ENCODE results near the gene SORBS2. TPM values are rescaled to one million over a fixed set of nuclear protein-coding genes. Genes with fewer than 3 reads are reported as not detected.
"Not testable (repeated sequence)": the region's sequence is repeated elsewhere in the genome, so short reads cannot be mapped to it uniquely, and the experiment has no call there.

The SORBS2 gene
- total RNA-seq, 2 experiments from 2014 or later: not detected

DNA sequence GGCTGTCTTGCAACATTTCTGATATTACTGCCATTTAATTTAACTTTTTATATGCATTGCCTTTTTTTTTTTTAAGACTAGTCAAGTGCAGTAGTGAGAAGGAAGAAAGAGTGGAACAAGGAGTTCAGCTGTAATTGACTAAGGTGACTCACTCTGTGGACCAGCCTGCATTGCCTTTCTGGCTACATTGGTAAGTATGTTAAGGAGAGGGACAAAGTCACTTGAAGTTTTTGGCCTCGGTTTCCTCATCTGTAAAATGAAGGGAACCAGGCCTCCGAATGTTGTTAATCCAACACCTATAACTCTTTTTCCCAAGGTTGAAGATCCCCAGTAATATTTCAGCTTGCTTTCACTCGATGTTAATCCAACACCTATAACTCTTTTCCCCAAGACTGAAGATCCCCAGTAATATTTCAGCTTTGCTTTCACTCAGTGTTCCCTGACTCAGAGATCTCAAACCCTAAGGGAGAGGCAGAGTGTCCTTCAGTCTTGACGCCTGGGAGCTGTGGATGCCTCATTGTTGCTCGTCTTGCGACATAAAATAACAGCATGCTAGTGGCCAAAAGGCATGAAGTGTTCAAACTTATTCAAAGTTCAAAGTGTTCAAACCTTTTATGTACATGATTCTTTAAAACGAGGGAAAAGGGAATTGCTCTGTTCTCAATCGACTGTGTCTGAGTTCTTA, 102.0 kb downstream of the SORBS2 start:
- Mint-ChIP-seq H3K4me3 (no peak overlapping the region), H3K27me3 (ENCODE audit: low read depth) (no peaks in the 10 kb centered on the region), H3K27ac (no peak overlapping the region), H3K36me3 (ENCODE audit: low read depth) (no peaks in the 10 kb centered on the region), H3K9me3 (ENCODE audit: insufficient read depth) (peaks cover 4% of the 10 kb centered on the region), H3K4me1 (ENCODE audit: low read depth) (no peaks in the 10 kb centered on the region)
- CTCF ChIA-PET: no interaction called here
- DNase-seq: no peak
- POLR2A ChIA-PET: no interaction called here
- ATAC-seq: no peak

DNA sequence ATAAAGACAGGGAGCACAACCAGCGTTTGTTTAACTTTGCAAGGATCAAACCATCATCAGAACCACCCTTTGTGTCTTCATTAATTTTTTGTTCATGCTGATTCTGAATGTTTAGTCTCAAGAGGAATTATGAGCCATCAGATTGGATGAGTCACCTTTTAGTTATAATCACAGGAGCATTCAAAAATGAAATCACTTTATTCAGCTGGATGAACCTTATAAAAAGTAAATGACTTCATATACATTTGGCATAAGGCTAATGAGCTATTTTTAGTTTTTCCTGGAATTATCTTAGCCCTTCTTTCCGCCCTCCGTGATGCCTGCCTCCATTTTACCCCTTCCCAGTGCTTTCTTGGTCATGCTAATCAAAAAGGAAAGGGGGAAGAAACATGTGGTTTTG, 103.6 kb downstream of the SORBS2 start:
- DNase-seq (no peak), ATAC-seq (no peak)
- Mint-ChIP-seq H3K27me3 (ENCODE audit: low read depth) (no peaks in the 10 kb centered on the region), H3K36me3 (ENCODE audit: low read depth) (no peaks in the 10 kb centered on the region), H3K4me1 (ENCODE audit: low read depth) (no peaks in the 10 kb centered on the region), H3K27ac (no peak overlapping the region), H3K4me3 (no peak overlapping the region), H3K9me3 (ENCODE audit: insufficient read depth) (peaks cover 4% of the 10 kb centered on the region)
- CTCF ChIA-PET: no interaction called here
- POLR2A ChIA-PET: interaction anchor here (0.6 kb wide), 1 partner anchor 151 kb away, joined by 3 read pairs; no protein-coding TSS in a partner anchor

DNA sequence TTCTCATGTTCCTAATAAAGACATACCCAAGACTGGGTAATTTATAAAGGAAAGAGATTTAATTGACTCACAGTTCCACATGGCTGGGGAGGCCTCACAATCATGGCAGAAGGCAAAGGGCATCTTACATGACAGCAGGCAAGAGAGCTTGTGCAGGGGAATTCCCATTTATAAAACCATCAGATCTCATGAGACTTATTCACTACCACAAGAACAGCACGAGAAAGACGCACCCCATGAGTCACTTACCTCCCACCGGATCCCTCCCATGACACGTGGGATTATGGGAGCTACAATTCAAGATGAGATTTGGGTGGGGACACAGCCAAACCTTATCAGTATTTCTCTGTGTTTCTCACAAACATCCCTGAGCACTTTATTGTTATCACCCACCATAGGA, 104.4 kb downstream of the SORBS2 start:
- H3K36me3 Mint-ChIP-seq (ENCODE audit: low read depth); ATAC-seq; H3K4me1 Mint-ChIP-seq (ENCODE audit: low read depth); H3K9me3 Mint-ChIP-seq (ENCODE audit: insufficient read depth); CTCF ChIA-PET; H3K27me3 Mint-ChIP-seq (ENCODE audit: low read depth); H3K27ac Mint-ChIP-seq; POLR2A ChIA-PET; H3K4me3 Mint-ChIP-seq; DNase-seq: not testable (repeated sequence)

DNA sequence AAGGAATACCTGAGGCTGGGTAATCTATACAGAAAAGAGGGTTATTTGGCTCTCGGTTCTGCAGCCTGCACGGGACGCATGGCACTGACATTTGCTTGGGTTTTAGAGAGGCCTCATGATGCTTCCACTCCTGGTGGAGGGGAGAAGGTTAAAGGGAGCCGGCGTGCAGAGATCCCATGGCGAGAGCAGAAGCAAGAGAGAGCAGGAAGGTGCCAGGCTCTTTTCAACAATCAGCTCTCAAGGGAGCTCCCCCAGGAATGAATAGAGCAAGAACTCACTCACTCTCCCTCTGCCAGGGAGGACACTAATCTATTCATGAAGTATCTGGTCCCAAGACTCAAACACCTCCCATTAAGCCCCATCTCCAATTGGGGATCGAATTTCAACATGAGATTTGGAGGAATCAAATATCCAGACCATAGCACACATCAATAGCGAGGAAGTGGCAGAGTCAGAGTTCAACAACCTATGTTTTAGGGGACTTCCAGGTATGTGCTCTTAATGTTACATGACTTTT, 109.8 kb downstream of the SORBS2 start:
- no peak overlapping the region for H3K4me3 Mint-ChIP-seq
- ChIA-PET POLR2A (no interaction called here), CTCF (no interaction called here)
- H3K4me1 Mint-ChIP-seq (ENCODE audit: low read depth): no peaks in the 10 kb centered on the region
- no peak for ATAC-seq
- H3K27me3 Mint-ChIP-seq (ENCODE audit: low read depth): no peaks in the 10 kb centered on the region
- H3K27ac Mint-ChIP-seq: no peak overlapping the region
- H3K9me3 Mint-ChIP-seq (ENCODE audit: insufficient read depth): peaks cover 4% of the 10 kb centered on the region
- no peaks in the 10 kb centered on the region for H3K36me3 Mint-ChIP-seq (ENCODE audit: low read depth)
- DNase-seq: no peak

DNA sequence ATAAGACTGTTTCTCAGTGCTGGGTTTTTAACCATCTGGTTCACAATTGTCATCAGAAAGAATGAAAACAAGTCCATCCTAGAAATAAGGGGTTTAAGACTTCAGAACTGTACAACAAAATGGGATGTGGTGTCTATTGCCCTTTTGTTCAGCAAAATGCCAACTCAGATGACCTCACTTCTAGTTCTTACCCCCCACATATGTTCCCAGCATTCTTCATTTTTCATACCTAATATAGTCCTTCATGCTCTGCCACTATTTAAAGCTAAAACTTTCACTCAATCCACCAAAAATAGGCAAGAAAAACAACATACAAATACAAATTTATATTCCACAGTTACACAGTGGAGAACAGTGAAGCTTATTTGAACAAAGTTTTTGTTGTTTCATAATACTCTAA, 111.4 kb downstream of the SORBS2 start:
- DNase-seq (no peak), ATAC-seq (no peak)
- Mint-ChIP-seq H3K36me3 (ENCODE audit: low read depth) (no peaks in the 10 kb centered on the region), H3K4me1 (ENCODE audit: low read depth) (no peaks in the 10 kb centered on the region), H3K4me3 (no peak overlapping the region), H3K27ac (no peak overlapping the region), H3K9me3 (ENCODE audit: insufficient read depth) (peaks cover under 1% of the 10 kb centered on the region), H3K27me3 (ENCODE audit: low read depth) (no peaks in the 10 kb centered on the region)
- POLR2A ChIA-PET: no interaction called here
- CTCF ChIA-PET: no interaction called here

DNA sequence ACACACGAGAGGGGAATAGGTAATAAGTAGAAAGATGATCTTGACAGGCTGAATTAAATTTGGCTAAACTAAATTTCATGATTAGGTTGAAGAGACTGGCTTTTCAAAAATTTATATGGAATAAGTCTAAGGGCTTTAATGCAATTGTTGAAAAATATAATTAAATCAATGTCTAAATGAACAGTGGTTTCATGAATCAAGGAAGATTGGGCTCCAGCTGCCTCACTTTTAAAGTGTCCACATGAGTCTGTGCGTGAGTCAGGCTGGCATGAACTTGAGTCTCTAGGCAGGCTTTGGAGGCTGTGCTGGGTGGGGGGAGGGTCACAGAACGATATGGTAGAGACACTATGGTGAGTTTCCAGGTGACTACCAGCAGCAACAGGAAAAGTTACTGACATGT, 111.9 kb downstream of the SORBS2 start:
- ATAC-seq (no peak), DNase-seq (no peak)
- Mint-ChIP-seq H3K4me3 (no peak overlapping the region), H3K36me3 (ENCODE audit: low read depth) (no peaks in the 10 kb centered on the region), H3K9me3 (ENCODE audit: insufficient read depth) (no peaks in the 10 kb centered on the region), H3K27me3 (ENCODE audit: low read depth) (no peaks in the 10 kb centered on the region), H3K4me1 (ENCODE audit: low read depth) (no peaks in the 10 kb centered on the region), H3K27ac (no peak overlapping the region)
- ChIA-PET POLR2A (no interaction called here), CTCF (no interaction called here)

DNA sequence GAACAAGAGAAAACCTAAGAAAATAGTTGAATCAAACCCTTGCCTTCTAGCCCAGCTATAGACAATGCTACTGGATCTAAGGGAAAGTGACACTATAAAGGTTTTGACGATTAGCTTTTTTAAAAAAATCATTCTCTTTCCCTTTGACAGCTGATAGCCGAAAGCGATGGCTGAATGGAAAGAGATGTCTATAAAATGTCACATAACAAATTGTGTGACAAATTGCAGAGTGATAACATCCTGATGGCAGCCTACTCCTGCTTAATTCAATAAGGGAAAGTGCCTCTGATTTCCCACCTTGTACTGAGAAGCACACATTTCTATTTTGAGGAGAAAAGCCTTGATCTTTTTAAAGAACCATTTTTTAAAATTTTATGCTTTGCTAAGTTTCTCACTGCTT, 114.5 kb downstream of the SORBS2 start:
- DNase-seq (no peak), ATAC-seq (no peak)
- H3K36me3 Mint-ChIP-seq (ENCODE audit: low read depth): no peaks in the 10 kb centered on the region
- ChIA-PET CTCF (no interaction called here), POLR2A (no interaction called here)
- H3K4me1 Mint-ChIP-seq (ENCODE audit: low read depth): no peaks in the 10 kb centered on the region
- no peak overlapping the region for H3K27ac Mint-ChIP-seq
- H3K4me3 Mint-ChIP-seq: no peak overlapping the region
- H3K27me3 Mint-ChIP-seq (ENCODE audit: low read depth): no peaks in the 10 kb centered on the region
- H3K9me3 Mint-ChIP-seq (ENCODE audit: insufficient read depth): no peaks in the 10 kb centered on the region

DNA sequence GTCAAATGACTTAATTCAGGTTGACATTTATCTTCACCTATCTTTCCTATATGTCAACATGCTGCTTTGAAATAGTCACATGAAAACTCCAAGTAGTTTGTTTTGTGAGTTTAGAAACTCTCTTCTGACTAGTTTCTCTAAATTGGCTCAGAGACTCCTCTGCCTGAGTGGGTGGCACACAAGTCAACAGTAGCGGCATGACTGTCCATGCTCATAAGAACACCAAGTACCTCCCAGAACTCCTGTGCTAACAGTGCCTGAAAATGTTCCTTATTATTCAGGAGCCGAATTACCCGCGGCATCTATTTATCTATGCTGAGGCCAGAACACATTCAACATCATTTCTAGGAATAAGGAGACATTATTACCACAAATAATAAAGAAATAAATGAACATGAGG, 116.3 kb downstream of the SORBS2 start:
- Mint-ChIP-seq H3K27me3 (ENCODE audit: low read depth) (no peaks in the 10 kb centered on the region), H3K27ac (no peak overlapping the region), H3K9me3 (ENCODE audit: insufficient read depth) (no peaks in the 10 kb centered on the region), H3K36me3 (ENCODE audit: low read depth) (no peaks in the 10 kb centered on the region), H3K4me3 (no peak overlapping the region), H3K4me1 (ENCODE audit: low read depth) (no peaks in the 10 kb centered on the region)
- CTCF ChIA-PET: no interaction called here
- POLR2A ChIA-PET: no interaction called here
- no peak for DNase-seq
- no peak for ATAC-seq

DNA sequence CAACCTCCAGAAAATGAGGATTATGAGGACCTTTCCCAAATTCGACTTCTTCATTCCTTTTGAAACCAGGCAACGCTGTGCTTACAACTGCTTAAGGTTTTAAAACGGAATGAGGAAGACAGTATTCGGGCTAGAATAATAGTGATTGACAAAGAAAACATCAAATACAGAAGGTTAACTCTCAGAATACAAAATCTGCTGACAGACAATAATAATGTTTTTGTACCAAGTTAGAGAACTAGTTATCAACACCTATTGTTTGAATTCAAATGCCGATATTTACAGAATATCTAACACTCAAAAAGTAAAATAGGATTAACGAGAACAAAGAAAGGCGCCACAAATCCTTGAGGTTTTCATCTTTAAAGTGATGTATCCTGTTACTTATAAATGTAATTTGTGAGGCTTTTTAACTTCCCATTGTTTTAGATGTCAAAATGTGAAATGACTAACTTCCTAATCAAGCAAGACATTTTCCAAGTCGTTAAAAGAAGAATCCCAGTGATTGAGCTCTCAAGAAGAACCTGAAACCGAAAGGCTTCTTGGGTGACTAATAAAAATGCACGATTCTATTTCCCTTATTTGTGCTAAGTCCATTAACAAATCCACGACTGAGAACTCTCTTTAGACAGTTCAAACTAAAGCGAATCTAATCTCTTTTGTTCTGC, 118.3 kb downstream of the SORBS2 start:
- Mint-ChIP-seq H3K9me3 (ENCODE audit: insufficient read depth) (no peaks in the 10 kb centered on the region), H3K36me3 (ENCODE audit: low read depth) (no peaks in the 10 kb centered on the region), H3K4me1 (ENCODE audit: low read depth) (no peaks in the 10 kb centered on the region), H3K4me3 (no peak overlapping the region), H3K27ac (no peak overlapping the region), H3K27me3 (ENCODE audit: low read depth) (no peaks in the 10 kb centered on the region)
- ATAC-seq (no peak), DNase-seq (no peak)
- POLR2A ChIA-PET: no interaction called here
- CTCF ChIA-PET: no interaction called here

DNA sequence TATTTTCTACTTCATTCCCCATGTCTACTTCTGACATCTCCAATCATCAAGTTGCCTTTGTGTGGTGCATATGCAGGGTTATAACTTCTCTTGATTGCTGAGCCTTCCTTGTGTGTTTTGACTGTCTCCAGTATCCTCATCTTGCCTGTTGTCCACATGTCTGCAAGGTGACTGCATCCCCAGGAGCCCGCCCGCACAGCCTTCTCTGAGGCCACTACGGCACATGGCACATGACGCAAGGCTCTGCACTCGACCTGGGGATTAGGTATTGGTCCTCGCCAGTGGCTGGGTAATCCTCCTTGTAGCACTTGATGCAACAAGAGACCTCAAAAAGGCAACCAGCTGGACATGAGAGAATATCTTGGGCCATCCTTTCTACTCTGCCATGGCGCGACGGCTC, 122.6 kb downstream of the SORBS2 start:
- H3K4me1 Mint-ChIP-seq (ENCODE audit: low read depth): no peaks in the 10 kb centered on the region
- no peak for DNase-seq
- CTCF ChIA-PET: no interaction called here
- H3K4me3 Mint-ChIP-seq: no peak overlapping the region
- ATAC-seq: no peak
- no peak overlapping the region for H3K27ac Mint-ChIP-seq
- H3K27me3 Mint-ChIP-seq (ENCODE audit: low read depth): no peaks in the 10 kb centered on the region
- H3K9me3 Mint-ChIP-seq (ENCODE audit: insufficient read depth): no peaks in the 10 kb centered on the region
- POLR2A ChIA-PET: no interaction called here
- no peaks in the 10 kb centered on the region for H3K36me3 Mint-ChIP-seq (ENCODE audit: low read depth)

DNA sequence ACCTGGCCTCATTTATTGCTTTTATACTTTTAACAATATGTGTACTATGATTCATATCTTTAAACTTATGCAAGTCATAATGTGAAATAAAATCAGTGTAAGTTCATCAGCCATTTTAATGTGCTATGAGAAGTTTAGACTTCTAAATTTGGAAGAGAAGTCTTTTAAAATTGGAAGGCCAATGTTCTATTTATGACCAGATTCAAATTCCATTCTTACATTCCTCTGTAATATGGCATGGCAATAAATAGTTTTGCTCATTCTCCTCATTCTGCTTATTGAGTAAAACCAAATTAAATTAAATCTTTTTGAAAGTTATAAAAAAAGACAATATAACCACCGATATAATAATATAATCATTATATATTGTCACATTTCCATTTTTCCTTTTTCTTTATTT, 126.2 kb downstream of the SORBS2 start:
- Mint-ChIP-seq H3K4me3 (no peak overlapping the region), H3K9me3 (ENCODE audit: insufficient read depth) (no peaks in the 10 kb centered on the region), H3K4me1 (ENCODE audit: low read depth) (no peaks in the 10 kb centered on the region), H3K27ac (no peak overlapping the region), H3K36me3 (ENCODE audit: low read depth) (no peaks in the 10 kb centered on the region), H3K27me3 (ENCODE audit: low read depth) (no peaks in the 10 kb centered on the region)
- no peak for DNase-seq
- CTCF ChIA-PET: no interaction called here
- POLR2A ChIA-PET: no interaction called here
- no peak for ATAC-seq

DNA sequence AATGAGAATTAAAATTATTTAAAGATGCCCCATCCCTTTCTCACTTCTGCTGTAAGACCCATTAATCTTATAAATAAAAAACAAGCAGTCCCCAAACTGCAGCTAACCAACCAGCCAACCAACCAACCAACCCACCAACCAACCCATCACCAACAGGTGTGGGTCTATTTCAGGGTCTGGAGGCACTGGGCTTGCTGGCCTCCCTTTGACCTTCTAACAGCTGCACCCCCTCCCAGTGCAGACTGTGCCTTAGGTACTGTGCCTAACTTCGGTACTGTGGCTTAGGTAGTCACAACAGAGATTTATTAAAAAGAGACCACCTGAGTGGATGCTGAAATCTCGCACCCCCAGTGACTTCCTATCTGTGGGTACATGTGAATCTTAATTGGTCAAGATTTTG, 128.1 kb downstream of the SORBS2 start:
- H3K27ac Mint-ChIP-seq: no peak overlapping the region
- ChIA-PET POLR2A (no interaction called here), CTCF (no interaction called here)
- ATAC-seq (no peak), DNase-seq (no peak)
- no peaks in the 10 kb centered on the region for H3K27me3 Mint-ChIP-seq (ENCODE audit: low read depth)
- no peaks in the 10 kb centered on the region for H3K4me1 Mint-ChIP-seq (ENCODE audit: low read depth)
- H3K4me3 Mint-ChIP-seq: no peak overlapping the region
- no peaks in the 10 kb centered on the region for H3K9me3 Mint-ChIP-seq (ENCODE audit: insufficient read depth)
- H3K36me3 Mint-ChIP-seq (ENCODE audit: low read depth): no peaks in the 10 kb centered on the region

DNA sequence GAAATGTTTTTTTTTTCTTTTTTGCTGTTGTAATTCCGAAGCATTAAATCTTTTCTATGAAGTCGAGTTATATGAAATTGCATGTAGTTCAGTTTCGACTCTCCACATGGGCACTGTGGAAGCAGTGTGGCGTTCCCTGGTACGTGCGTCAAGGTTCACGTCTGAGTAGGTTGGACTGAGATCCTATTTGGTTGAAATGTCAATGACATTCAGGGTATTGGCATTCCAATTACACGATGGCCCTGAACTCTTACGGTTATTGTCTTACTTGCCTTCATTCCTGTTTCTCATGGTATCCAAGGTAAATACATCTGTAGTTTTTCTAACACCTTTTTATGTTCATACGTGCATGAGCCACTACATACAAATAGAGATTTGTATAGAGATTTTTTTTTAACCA, 128.8 kb downstream of the SORBS2 start:
- ChIA-PET POLR2A (no interaction called here), CTCF (no interaction called here)
- Mint-ChIP-seq H3K4me1 (ENCODE audit: low read depth) (no peaks in the 10 kb centered on the region), H3K4me3 (no peak overlapping the region), H3K36me3 (ENCODE audit: low read depth) (no peaks in the 10 kb centered on the region), H3K27ac (no peak overlapping the region), H3K27me3 (ENCODE audit: low read depth) (no peaks in the 10 kb centered on the region), H3K9me3 (ENCODE audit: insufficient read depth) (no peaks in the 10 kb centered on the region)
- DNase-seq: no peak
- ATAC-seq: no peak

Data from activated CD8-positive, alpha-beta T cell treated with anti-CD3 and anti-CD28 coated beads, Interleukin-2, amount 10 ng/mL, durations not matched to agents 7 days and 5 days (primary cell).